NCI-H1092 treated with DMSO at 0.1 percent for 48 hours (cell line): Measurements from ENCODE around the gene CIB4.
A peak's percentile ranks its signal among the peaks of the same experiment; 100 is the strongest.
"Not testable (repeated sequence)": the region's sequence is repeated elsewhere in the genome, so short reads cannot be mapped to it uniquely, and the experiment has no call there.

Source experiments
- DNase-seq: peaks from one replicate; lab custom pipeline; 2025; lab: John Stamatoyannopoulos, UW

The CIB4 gene

GRCh38 chr2:26568076-26568890 is 72.9 kb downstream of the CIB4 start:
- DNase-seq, result no peak

- no peak for DNase-seq
Observed at GRCh38 chr2:26567534-26567933, 73.6 kb downstream of the CIB4 start.

DNA sequence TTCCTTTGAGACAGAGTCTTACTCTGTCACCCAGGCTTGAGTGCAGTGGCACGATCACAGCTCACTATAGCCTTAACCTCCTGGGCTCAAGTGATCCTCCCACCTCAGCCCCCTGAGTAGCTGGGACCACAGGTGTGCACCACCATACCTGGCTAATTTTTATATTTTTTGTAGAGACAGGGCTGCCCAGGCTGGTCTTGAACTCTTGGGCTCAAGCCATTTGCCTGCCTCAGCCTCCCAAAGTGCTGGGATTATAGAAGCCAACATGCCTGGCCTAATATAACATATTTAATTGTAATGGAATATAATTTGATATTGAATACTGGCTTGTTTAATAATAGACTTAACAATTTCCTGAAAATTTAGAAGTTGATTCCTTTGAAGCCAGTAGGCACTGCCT is 74.4 kb downstream of the CIB4 start:
- DNase-seq, result not testable (repeated sequence)

DNA sequence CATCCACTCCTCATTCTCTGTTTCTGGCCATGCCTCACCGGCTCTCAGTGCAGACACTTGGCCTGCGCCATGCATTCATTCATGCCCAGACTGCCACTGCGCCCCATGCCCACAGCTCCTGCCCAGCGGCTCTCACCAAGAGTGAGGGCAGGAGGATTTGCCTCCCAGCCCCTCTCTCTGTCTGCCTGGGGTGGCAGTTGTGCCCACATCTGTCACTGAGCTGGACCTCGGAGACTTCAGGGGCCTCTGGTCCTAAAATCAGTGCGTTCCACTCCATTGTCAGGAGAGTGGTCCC is 75.1 kb downstream of the CIB4 start:
- no peak for DNase-seq

GRCh38 chr2:26564121-26564644 is 77.0 kb downstream of the CIB4 start:
- DNase-seq, result no peak

DNA sequence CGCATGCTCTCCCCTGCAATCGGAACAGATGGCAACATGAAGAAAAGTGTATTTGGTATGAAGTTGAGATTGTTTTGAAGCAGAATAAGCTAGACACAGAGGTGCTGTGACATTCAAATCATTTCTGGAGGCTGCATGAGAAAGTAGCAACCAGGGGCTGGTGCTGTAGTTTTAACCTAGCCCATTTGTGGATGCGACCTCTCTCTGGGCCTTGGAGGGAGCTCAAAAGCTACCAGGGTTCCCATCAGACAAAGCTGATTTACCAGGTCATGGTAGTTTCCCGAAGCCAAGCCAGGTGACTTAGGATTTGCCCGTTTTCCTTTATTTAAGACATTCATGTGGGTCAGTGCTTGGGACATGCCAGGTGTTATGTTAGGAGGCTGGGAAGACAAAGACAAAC is 77.5 kb downstream of the CIB4 start:
- no peak for DNase-seq

GRCh38 chr2:26562811-26563645 is 78.1 kb downstream of the CIB4 start:
- peak; percentile 79 for DNase-seq

DNA sequence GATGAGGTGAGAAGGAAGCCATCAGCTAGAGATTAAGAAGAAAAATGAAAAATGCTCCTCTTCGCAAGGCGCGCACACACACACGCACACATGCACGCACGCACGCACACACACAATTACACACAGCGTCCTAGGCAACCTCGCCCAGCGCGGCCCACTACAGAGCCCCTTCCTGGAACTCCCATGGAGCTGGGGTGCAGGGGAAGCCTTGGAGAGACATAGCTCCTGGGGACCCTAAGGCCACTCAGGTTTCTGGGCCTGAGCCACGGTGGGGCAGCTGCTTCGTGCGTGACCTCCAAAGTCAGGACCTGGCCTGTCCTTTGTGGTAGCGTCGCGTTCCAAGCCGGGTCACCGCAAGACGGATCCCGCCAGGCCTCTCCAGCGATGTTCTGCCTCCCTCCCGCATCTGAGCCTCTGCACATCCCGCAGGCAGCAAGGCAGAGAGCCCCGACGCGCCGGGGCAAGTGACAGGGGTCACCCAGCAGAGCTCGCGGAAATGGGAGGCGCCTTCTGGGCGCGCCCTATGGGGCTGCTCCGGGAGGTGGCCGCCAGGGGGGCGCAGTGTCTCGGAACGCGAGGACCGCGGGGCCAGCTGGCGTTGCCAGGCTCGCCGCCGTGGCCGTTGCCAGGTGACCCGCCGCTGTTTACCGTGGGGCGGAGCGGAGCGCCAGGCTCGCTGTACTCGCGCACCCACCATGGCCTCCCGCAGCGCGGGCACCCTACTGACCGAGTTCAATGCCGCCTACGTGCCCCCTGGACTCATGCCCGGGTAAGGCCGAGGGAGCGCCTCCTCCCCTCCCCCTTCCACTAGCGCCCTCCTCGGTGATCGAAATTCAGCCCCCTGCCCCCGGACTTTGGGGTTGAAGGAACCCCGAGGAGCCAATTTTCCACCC is 79.0 kb downstream of the CIB4 start:
- peak; percentile 79 for DNase-seq

DNA sequence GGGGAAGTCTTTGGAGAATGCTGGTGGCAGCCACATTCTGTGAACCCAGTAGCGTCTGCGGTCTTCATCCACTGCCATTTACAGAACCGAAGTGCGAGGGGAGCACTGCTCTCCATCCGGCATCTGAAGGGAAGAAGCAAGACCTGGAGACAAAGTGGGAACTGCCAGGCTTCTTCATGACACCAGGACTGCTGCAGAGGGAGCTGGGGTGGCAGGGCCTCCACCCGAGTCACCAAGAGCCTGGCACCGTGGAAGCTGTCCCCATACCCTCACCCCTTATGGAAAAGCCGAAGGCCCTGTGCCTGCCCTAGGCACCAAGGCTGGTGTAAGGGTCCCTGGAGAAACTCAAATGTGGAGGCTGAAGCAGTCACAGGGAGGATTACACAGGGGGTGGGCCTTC is 79.8 kb downstream of the CIB4 start:
- no peak for DNase-seq

- DNase-seq, result no peak
Observed at GRCh38 chr2:26560892-26561291, 80.3 kb downstream of the CIB4 start.

DNA sequence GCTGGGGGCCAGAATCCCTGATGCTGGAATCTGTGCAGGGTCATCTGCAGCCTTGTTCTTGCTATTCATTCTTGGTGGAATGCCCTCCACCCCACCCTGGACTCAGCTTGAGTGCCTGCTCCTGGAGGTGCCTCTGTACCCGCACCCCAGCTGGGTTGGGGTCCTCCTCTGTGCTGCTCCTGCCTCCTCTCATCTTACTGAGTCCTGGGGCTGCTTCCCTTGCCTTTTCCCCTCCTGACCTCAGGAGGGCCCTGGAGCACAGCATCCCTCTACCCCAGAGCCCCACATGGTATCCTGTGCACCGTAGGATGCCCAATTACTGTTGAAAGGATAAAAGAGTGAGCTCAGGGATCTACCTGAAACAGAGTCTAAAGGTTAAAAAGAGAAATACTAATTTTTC is 81.6 kb downstream of the CIB4 start:
- DNase-seq, result no peak

- no peak for DNase-seq
Observed at GRCh38 chr2:26559044-26559405, 82.1 kb downstream of the CIB4 start.

DNA sequence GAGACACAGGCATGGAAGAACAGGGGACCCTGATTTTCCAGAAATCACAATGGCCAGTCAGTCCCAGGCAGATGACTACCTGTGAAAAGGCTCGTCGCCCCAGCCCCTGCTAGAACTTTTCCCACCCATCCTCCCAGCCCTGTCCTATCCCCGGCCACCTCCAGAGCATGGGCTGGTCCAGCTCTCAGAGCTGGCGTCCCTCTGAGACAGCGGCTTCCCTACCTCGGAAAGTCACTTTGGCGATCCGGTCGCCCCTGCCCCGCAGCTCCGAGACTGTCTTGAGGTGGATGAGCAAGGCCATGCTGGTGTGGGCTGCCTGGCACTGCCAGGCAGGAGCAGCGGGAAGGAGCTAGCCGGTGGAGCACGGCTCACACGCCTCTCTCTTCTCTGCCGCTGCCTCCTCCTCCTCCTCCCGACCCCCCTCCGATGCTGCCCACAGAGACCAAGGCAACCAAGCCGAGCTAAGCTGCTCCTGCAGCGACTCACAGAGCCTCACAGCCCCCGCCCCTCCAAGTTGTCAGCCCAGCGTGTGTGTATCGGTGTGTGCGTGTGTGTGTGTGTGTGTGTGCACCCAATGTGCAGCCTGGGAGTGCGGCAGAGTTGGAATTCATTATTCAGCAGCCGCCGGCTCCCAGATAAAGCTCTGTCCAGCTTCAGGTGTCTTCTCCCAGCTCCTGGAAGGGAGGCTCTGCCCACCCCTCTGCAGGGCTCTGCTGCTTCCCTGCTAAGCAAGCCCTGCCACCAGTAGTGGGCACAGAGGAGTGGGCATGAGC is 82.7 kb downstream of the CIB4 start:
- DNase-seq, result no peak

DNA sequence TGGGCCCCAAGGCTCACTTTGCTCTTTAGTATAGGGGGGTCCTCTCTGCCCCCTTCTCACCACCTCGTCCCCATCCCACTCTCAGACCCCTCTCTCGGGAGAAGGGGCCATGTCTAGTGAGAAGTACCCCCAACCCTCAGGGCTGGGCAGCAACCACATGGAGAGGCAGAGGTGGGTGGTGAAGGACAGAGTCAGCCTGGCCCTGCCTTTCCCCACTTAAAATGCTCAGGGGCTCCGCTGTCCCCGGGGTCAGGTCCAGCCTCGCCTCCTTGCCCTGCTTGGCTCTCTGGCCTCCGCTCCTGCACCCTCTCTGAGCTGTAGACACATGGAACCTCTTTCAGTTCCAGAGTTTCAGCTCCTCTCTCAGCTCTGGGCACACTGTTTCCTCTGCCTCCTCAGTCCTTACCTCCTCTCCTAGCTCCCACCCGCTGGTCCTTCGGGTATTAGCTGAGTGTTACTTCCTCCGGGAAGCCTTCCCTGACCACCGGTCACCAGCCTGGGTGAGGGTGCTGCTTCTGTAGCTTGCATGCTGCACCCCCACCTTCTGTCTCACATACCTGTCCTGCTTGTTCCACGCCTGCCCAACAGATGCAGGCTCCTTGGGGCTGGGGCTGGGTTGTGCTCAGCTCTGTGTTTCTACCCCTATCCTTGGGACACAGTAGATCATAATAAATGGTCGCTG is 83.8 kb downstream of the CIB4 start:
- DNase-seq, result no peak

DNA sequence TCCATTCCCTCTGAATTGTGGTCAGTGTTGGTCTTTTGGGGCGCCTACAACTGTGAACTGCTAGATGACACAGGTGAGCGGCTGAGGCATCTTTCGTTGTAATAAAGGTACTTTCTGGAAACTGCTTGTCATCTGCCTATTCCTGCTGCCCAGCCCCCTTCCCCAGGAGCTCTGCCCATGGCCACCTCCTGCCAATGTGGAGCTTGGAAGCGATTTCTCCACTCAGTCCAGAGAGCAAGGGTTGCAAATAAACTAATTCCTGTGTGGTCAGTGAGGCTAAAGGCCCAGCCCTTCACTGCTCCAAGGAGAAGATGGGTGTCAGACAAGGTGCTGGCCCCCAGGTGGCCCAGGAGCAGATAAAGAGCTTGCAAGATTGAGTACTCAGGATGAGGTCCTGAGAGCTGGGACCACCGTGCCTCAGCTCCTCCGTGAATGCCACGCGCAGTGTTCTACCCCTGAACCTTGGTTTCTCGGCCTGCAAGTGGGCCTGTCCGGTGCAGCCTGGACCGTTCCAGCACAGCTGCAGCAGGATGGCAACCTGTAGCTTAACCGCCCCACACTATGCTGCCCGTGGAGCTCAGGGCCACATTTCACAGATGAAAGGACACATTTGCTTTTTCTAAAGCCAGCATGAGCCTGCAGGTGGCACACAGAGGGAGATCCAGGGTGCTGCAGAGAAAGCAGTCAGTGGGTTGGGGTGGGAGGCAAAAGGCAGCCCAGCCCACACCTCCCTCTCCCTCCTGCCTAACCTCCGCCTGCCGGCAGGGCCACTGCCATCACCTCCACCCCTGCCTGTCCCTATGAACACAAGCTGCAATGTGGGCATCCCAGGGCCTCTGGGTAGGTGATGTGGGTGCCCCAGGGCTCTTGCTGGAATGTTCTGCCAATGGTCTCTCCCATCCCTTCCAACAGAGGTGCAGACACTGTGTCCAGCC is 84.6 kb downstream of the CIB4 start:
- DNase-seq, result no peak

GRCh38 chr2:26555246-26556133 is 85.7 kb downstream of the CIB4 start:
- DNase-seq, result peak; percentile 14

- DNase-seq, result peak; percentile 14
Observed at GRCh38 chr2:26552641-26553374, 88.4 kb downstream of the CIB4 start.
